Tibial artery (tissue), 4 donors: ENCODE results near the gene SEPTIN2.
"Not testable (repeated sequence)": the region's sequence is repeated elsewhere in the genome, so short reads cannot be mapped to it uniquely, and the experiment has no call there.

Experiments
- DNase-seq, 2 donors: peaks; one replicate each; pipeline ENCODE4 v3.0.0-alpha.2; 2019
- H3K27ac ChIP-seq, 2 donors: fragments of 200-600 bp; sonication (generic) in 1 of 2; 1 replicate in 1 of 2; 2 replicates in 1 of 2; pipeline ENCODE4 v1.5.1; 2018 to 2019; ENCODE audit warnings: mild to moderate bottlenecking in 1 of 2
- H3K27me3 ChIP-seq, 2 donors: fragments of 200-600 bp; sonication (generic) in 1 of 2; one replicate each; pipeline versions ENCODE4 v1.5.1 to v1.6.0; 2016 to 2019
- H3K36me3 ChIP-seq, 3 donors: fragments of 200-600 bp; sonication (generic) in 2 of 3; one replicate each; pipeline ENCODE4 v1.5.1; 2016 to 2019; ENCODE audit warnings: mild to moderate bottlenecking in 2 of 3
- H3K4me1 ChIP-seq, 4 donors: fragments of 200-600 bp; sonication (generic) in 2 of 4; 1 replicate in 3 of 4; 2 replicates in 1 of 4; pipeline ENCODE4 v1.5.1; 2016 to 2019
- H3K4me3 ChIP-seq, 2 donors: fragments of 200-600 bp; sonication (generic) in 1 of 2; 1 replicate in 1 of 2; 2 replicates in 1 of 2; pipeline ENCODE4 v1.5.1; 2018 to 2019; ENCODE audit warnings: mild to moderate bottlenecking in 2 of 2
- H3K9me3 ChIP-seq, 3 donors: fragments of 200-600 bp; sonication (generic) in 1 of 3; one replicate each; pipeline ENCODE4 v1.5.1; 2016 to 2019
- CTCF ChIP-seq, 2 experiments: fragments of 200-600 bp in 1 of 2; fragments of 450-650 bp in 1 of 2; IDR thresholded peaks; one replicate each; pipeline ENCODE4 v1.5.1; 2017 to 2019; ENCODE audit warnings: antibody characterized with exemption in 2 of 2, mild to moderate bottlenecking in 1 of 2, moderate library complexity in 1 of 2
- intact Hi-C: fragments of 100-400 bp; cut with DNase I; formaldehyde crosslinking; loops from one replicate; pipeline ENCODE4 v1.15.0; 2023; ENCODE audit warnings: low total_unique reads

Gene SEPTIN2

GRCh38 chr2:241389697-241390096 lies 74.0 kb downstream of the SEPTIN2 start:
- Histone ChIP-seq H3K4me3 (no peak overlapping the region), H3K4me1 (peaks cover 0 to 6% (median 4%) of the 10 kb centered on the region in 4 donors), H3K27me3 (no peaks in the 10 kb centered on the region), H3K9me3 (no peaks in the 10 kb centered on the region), H3K27ac (no peak overlapping the region), H3K36me3 (peaks cover 0 to 2% (median under 1%) of the 10 kb centered on the region in 3 donors)
- intact Hi-C loops = no loop called here
- no peak for TF ChIP-seq CTCF (IDR thresholded peaks at IDR 0.05)
- no peak for DNase-seq

GRCh38 chr2:241390301-241391206 lies 74.8 kb downstream of the SEPTIN2 start:
- intact Hi-C loops = no loop called here
- Histone ChIP-seq H3K36me3 (peaks cover 0 to 9% (median 5%) of the 10 kb centered on the region in 3 donors), H3K27me3 (no peaks in the 10 kb centered on the region), H3K27ac (no peak overlapping the region), H3K9me3 (no peaks in the 10 kb centered on the region), H3K4me3 (no peak overlapping the region), H3K4me1 (peaks cover 0 to 5% (median 4%) of the 10 kb centered on the region in 4 donors)
- no peak for DNase-seq
- TF ChIP-seq CTCF (IDR thresholded peaks at IDR 0.05) = no peak

- Histone ChIP-seq H3K4me3 (no peak overlapping the region), H3K36me3 (peaks cover 0 to 9% (median 5%) of the 10 kb centered on the region in 3 donors), H3K4me1 (peaks cover 0 to 5% (median 4%) of the 10 kb centered on the region in 4 donors), H3K27ac (no peak overlapping the region), H3K27me3 (no peaks in the 10 kb centered on the region), H3K9me3 (no peaks in the 10 kb centered on the region)
- intact Hi-C loops = no loop called here
- peak in 1 of 2 donors; percentile 26 for DNase-seq
- TF ChIP-seq CTCF (IDR thresholded peaks at IDR 0.05) = peak; percentile 41 to 45
These were observed 76.4 kb downstream of the SEPTIN2 start for GRCh38 chr2:241391892-241392665.

- H3K4me3 ChIP-seq, H3K27ac ChIP-seq, H3K27me3 ChIP-seq, DNase-seq, H3K4me1 ChIP-seq, H3K9me3 ChIP-seq, H3K36me3 ChIP-seq, intact Hi-C loops: not testable (repeated sequence)
These were observed 77.0 kb downstream of the SEPTIN2 start for GRCh38 chr2:241392753-241393152.

GRCh38 chr2:241393524-241394196 lies 77.9 kb downstream of the SEPTIN2 start:
- peaks cover 0 to 9% (median 5%) of the 10 kb centered on the region in 3 donors for H3K36me3 ChIP-seq
- intact Hi-C loops = no loop called here
- no peaks in the 10 kb centered on the region for H3K9me3 ChIP-seq
- no peak for TF ChIP-seq CTCF (IDR thresholded peaks at IDR 0.05)
- H3K4me1 ChIP-seq = peaks cover 0 to 5% (median 4%) of the 10 kb centered on the region in 4 donors
- no peak overlapping the region for H3K27ac ChIP-seq
- no peak for DNase-seq
- no peaks in the 10 kb centered on the region for H3K27me3 ChIP-seq
- no peak overlapping the region for H3K4me3 ChIP-seq

- H3K27me3 ChIP-seq, H3K36me3 ChIP-seq, intact Hi-C loops, H3K4me3 ChIP-seq, H3K9me3 ChIP-seq, DNase-seq, H3K27ac ChIP-seq, H3K4me1 ChIP-seq: not testable (repeated sequence)
These were observed 81.1 kb downstream of the SEPTIN2 start for GRCh38 chr2:241396809-241397208.
